Endothelial cell of umbilical vein (primary cell): ENCODE measurements around the gene ARMS2. TPM values are rescaled to one million over a fixed set of nuclear protein-coding genes. Genes with fewer than 3 reads are reported as not detected.

Experiments
- BruUV-seq: library from RNA; stranded (reverse); fragments of 400-500 nt; replicated peaks from 2 replicates; lab custom pipeline; 2021; lab: Mats Ljungman, UMichigan
- CTCF ChIA-PET: fragments of 300-600, 350-600 bp; sonication (Branson Sonifier 250); formaldehyde crosslinking; loops from one replicate; lab custom pipeline; 2021; ENCODE audit warnings: antibody characterized with exemption, inconsistent platforms; lab: Charles Lee
- POLR2A ChIA-PET: fragments of 300-600, 350-600 bp; sonication (Branson Sonifier 250); formaldehyde crosslinking; loops from one replicate; lab custom pipeline; 2021; ENCODE audit warnings: antibody characterized with exemption, inconsistent platforms; lab: Charles Lee
- DNase-seq: peaks from one replicate; pipeline ENCODE4 v3.0.0-alpha.2; 2011; ENCODE audit warnings: low read depth, low spot score
- FAIRE-seq: peaks from 2 replicates; lab custom pipeline; 2011; peaks lifted over from hg19 to GRCh38; lab: Jason Lieb, UNC
- H2AFZ ChIP-seq: 2 replicates; pipeline ENCODE4 v1.6.0; 2012; ENCODE audit warnings: low read depth, low read length, control low read depth, inconsistent platforms
- H3K27ac ChIP-seq: 2 replicates; pipeline ENCODE4 v1.5.1; 2011; ENCODE audit warnings: low read depth, mild to moderate bottlenecking, control low read depth, low read length, moderate library complexity; ENCODE audit not compliant: insufficient read depth
- H3K27me3 ChIP-seq, 2 experiments: 2 replicates each; pipeline versions ENCODE4 v1.6.0 to v1.6.1; 2011; ENCODE audit warnings: low read length in 2 of 2, mixed read lengths in 1 of 2; ENCODE audit not compliant: control insufficient read depth in 2 of 2, insufficient read depth in 2 of 2
- H3K36me3 ChIP-seq, 2 experiments: 2 replicates in 1 of 2; 3 replicates in 1 of 2; pipeline ENCODE4 v1.5.1; 2011; ENCODE audit warnings: low read length in 2 of 2, mild to moderate bottlenecking in 1 of 2, moderate library complexity in 1 of 2; ENCODE audit not compliant: control insufficient read depth in 2 of 2, insufficient read depth in 2 of 2; ENCODE audit errors: extremely low read depth in 1 of 2
- H3K4me1 ChIP-seq: 3 replicates; pipeline ENCODE4 v1.5.1; 2011; ENCODE audit warnings: mild to moderate bottlenecking, low read length; ENCODE audit not compliant: control insufficient read depth, insufficient read depth; ENCODE audit errors: extremely low read depth
- H3K4me2 ChIP-seq: 2 replicates; pipeline ENCODE4 v1.6.1; 2011; ENCODE audit warnings: low read length, control low read depth, mixed read lengths; ENCODE audit not compliant: insufficient read depth
- H3K4me3 ChIP-seq, 3 experiments: fragments of 200-600 bp in 1 of 3; sonication (generic), shearing (Covaris generic) in 1 of 3; replicated peaks in 1 of 3; 2 replicates each; pipeline ENCODE4 v1.5.1; 2011 to 2016; ENCODE audit warnings: control low read depth in 3 of 3, low read length in 3 of 3, mild to moderate bottlenecking in 2 of 3, inconsistent platforms in 1 of 3, low read depth in 1 of 3, moderate library complexity in 1 of 3; ENCODE audit not compliant: insufficient read depth in 1 of 3
- H3K79me2 ChIP-seq: 2 replicates; pipeline ENCODE4 v1.6.0; 2012; ENCODE audit warnings: low read length, inconsistent platforms; ENCODE audit not compliant: control insufficient read depth, insufficient read depth
- H3K9ac ChIP-seq: replicated peaks from 2 replicates; pipeline ENCODE3; 2011; ENCODE audit warnings: low read length, control low read depth; ENCODE audit not compliant: insufficient read depth; ENCODE audit errors: extremely low read depth
- H3K9me1 ChIP-seq: replicated peaks from 3 replicates; pipeline ENCODE4 v1.6.0; 2011; ENCODE audit warnings: mild to moderate bottlenecking, low read length; ENCODE audit not compliant: control insufficient read depth, insufficient read depth; ENCODE audit errors: extremely low read depth
- H3K9me3 ChIP-seq: replicated peaks from 2 replicates; pipeline ENCODE4 v1.5.1; 2012; ENCODE audit warnings: low read length, inconsistent platforms; ENCODE audit not compliant: control insufficient read depth, insufficient read depth
- H4K20me1 ChIP-seq: replicated peaks from 2 replicates; pipeline ENCODE3; 2011; ENCODE audit warnings: mild to moderate bottlenecking, low read length; ENCODE audit not compliant: control insufficient read depth, insufficient read depth; ENCODE audit errors: extremely low read depth
- EZH2 ChIP-seq: IDR thresholded peaks from 2 replicates; pipeline ENCODE4 v1.6.1; 2012; ENCODE audit warnings: borderline replicate concordance, low read depth, mild to moderate bottlenecking, moderate library complexity, low read length, inconsistent platforms; ENCODE audit not compliant: severe bottlenecking
- FOS ChIP-seq: IDR thresholded peaks from 2 replicates; pipeline ENCODE4 v1.6.1; 2011; ENCODE audit warnings: mild to moderate bottlenecking, low read length, moderate library complexity, borderline replicate concordance; ENCODE audit not compliant: insufficient read depth
- GATA2 ChIP-seq: IDR thresholded peaks from 2 replicates; pipeline ENCODE4 v1.7.0; 2011; ENCODE audit warnings: low read depth, mild to moderate bottlenecking, moderate library complexity, mixed read lengths, low read length; ENCODE audit not compliant: insufficient read length, insufficient read depth
- JUN ChIP-seq: IDR thresholded peaks from 2 replicates; pipeline ENCODE4 v1.6.1; 2011; ENCODE audit warnings: borderline replicate concordance, low read depth; ENCODE audit not compliant: insufficient read length, insufficient read depth
- MYC ChIP-seq: IDR thresholded peaks from one replicate; pipeline ENCODE4 v1.6.1; 2011; ENCODE audit warnings: mild to moderate bottlenecking, low read depth, low read length
- POLR2A ChIP-seq: IDR thresholded peaks from 2 replicates; pipeline ENCODE4 v1.6.1; 2012; ENCODE audit warnings: low read depth, mild to moderate bottlenecking, control low read depth, low read length
- POLR2AphosphoS5 ChIP-seq: IDR thresholded peaks from 2 replicates; pipeline ENCODE4 v1.6.1; 2012; ENCODE audit warnings: low read depth, mild to moderate bottlenecking, control low read depth, low read length, moderate library complexity; ENCODE audit not compliant: insufficient read depth
- dilution Hi-C: fragments of 300-500 bp; cut with MboI; formaldehyde crosslinking; loops from one replicate; pipeline ENCODE4 v1.15.0; 2019; ENCODE audit warnings: low sequenced_read_pairs; ENCODE audit not compliant: extremely low pct_ligation_motif_present
- intact Hi-C: fragments of 100-400 bp; cut with micrococcal nuclease; formaldehyde crosslinking; loops from one replicate; pipeline ENCODE4 v1.10.0; 2022
- polyA plus RNA-seq, 4 experiments: library from polyadenylated mRNA; depleted of rRNA in 3 of 4; stranded (reverse) in 3 of 4; unstranded in 1 of 4; fragments of >200 nt; gene quantifications; 2 replicates each; pipeline versions ENCODE4 v1.2.1 to v1.2.3, GENCODE V29; 2011 to 2012; ENCODE audit warnings: missing spikeins in 1 of 4
- total RNA-seq: library from RNA; stranded (reverse); gene quantifications from 2 replicates; pipeline ENCODE4 v1.2.3, GENCODE V29; 2021
- TF ChIP-seq, protein P1 (sequence below), 2 donors: IDR thresholded peaks; 1 replicate in 1 of 2; 2 replicates in 1 of 2; pipeline ENCODE4 v1.5.1; 2011; ENCODE audit warnings: low read length in 2 of 2, mild to moderate bottlenecking in 2 of 2, moderate library complexity in 2 of 2, control low read depth in 1 of 2, inconsistent platforms in 1 of 2, low read depth in 1 of 2; ENCODE audit not compliant: insufficient read depth in 1 of 2; ENCODE audit errors: extremely low read depth in 1 of 2
- TF ChIP-seq, protein P2 (sequence below): IDR thresholded peaks from 2 replicates; pipeline ENCODE4 v1.6.1; 2011; ENCODE audit not compliant: insufficient read depth, insufficient read length

Gene ARMS2
- total and polyA plus RNA-seq, 2 donors (not counting 3 experiments of a cell fraction or from before 2014, with no cell fraction given) = not detected

GRCh38 chr10:122480146-122480833, 25.8 kb downstream of the ARMS2 start:
- TF ChIP-seq JUN (no peak), MYC (no peak), POLR2A (no peak), EZH2 (no peak), FOS (no peak), POLR2AphosphoS5 (no peak), GATA2 (no peak)
- TF ChIP-seq, protein P1, sequence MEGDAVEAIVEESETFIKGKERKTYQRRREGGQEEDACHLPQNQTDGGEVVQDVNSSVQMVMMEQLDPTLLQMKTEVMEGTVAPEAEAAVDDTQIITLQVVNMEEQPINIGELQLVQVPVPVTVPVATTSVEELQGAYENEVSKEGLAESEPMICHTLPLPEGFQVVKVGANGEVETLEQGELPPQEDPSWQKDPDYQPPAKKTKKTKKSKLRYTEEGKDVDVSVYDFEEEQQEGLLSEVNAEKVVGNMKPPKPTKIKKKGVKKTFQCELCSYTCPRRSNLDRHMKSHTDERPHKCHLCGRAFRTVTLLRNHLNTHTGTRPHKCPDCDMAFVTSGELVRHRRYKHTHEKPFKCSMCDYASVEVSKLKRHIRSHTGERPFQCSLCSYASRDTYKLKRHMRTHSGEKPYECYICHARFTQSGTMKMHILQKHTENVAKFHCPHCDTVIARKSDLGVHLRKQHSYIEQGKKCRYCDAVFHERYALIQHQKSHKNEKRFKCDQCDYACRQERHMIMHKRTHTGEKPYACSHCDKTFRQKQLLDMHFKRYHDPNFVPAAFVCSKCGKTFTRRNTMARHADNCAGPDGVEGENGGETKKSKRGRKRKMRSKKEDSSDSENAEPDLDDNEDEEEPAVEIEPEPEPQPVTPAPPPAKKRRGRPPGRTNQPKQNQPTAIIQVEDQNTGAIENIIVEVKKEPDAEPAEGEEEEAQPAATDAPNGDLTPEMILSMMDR (IDR thresholded peaks at IDR 0.05; ENCODE audit: extremely low read depth in 1 of 2, insufficient read depth in 1 of 2, low read depth in 1 of 2, low read length in 2 of 2) = no peak
- TF ChIP-seq, protein P2, sequence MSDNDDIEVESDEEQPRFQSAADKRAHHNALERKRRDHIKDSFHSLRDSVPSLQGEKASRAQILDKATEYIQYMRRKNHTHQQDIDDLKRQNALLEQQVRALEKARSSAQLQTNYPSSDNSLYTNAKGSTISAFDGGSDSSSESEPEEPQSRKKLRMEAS = no peak
- DNase-seq (no peak), FAIRE-seq (no peak)
- Histone ChIP-seq H3K9ac (no peak overlapping the region), H3K36me3 (no peaks in the 10 kb centered on the region), H3K9me1 (no peaks in the 10 kb centered on the region), H3K4me1 (peaks cover 13% of the 10 kb centered on the region), H3K4me3 (no peak overlapping the region), H2AFZ (no peak overlapping the region), H3K79me2 (no peaks in the 10 kb centered on the region), H4K20me1 (no peaks in the 10 kb centered on the region), H3K9me3 (no peaks in the 10 kb centered on the region), H3K27ac (no peak overlapping the region), H3K4me2 (no peak overlapping the region), H3K27me3 (no peaks in the 10 kb centered on the region)
- no TSS peak for BruUV-seq
- CTCF ChIA-PET = interaction anchor here (0.9 to 4.5 kb wide), 2 partner anchors 85 to 200 kb away, joined by 3 to 15 read pairs; no protein-coding TSS in a partner anchor
- dilution Hi-C loops = no loop called here
- POLR2A ChIA-PET = no interaction called here
- intact Hi-C loops = no loop called here
